RWPE2 (cell line): ENCODE results near the gene OR2AK2.
"Not testable (repeated sequence)": the region's sequence is repeated elsewhere in the genome, so short reads cannot be mapped to it uniquely, and the experiment has no call there.

Source experiments
- ATAC-seq: fragments of 200-7000 bp; cut with Tn5 transposase; 3 replicates; pipeline ENCODE4 v1.9.1; 2021; ENCODE audit warnings: low read depth
- DNase-seq: peaks from one replicate; pipeline ENCODE4 v3.0.0-alpha.2; 2020; ENCODE audit warnings: low spot score
- H3K27ac ChIP-seq: fragments of 450-650 bp; 2 replicates; pipeline ENCODE4 v1.5.1; 2017; ENCODE audit warnings: mild to moderate bottlenecking; ENCODE audit not compliant: poor library complexity, severe bottlenecking
- H3K27me3 ChIP-seq: fragments of 250-450 bp; sonication (Bioruptor Pico); 2 replicates; pipeline ENCODE4 v1.5.1; 2021; ENCODE audit warnings: mild to moderate bottlenecking, moderate library complexity; ENCODE audit not compliant: insufficient read depth, poor library complexity, severe bottlenecking
- H3K36me3 ChIP-seq: fragments of 250-450 bp; sonication (Bioruptor Pico); 2 replicates; pipeline ENCODE4 v1.5.1; 2020; ENCODE audit warnings: low read depth, mild to moderate bottlenecking, moderate library complexity
- H3K4me1 ChIP-seq: fragments of 250-450 bp; sonication (Bioruptor Pico); 2 replicates; pipeline ENCODE4 v1.5.1; 2021; ENCODE audit warnings: mild to moderate bottlenecking, moderate library complexity; ENCODE audit not compliant: insufficient read depth, poor library complexity, severe bottlenecking
- H3K4me3 ChIP-seq: fragments of 250-450 bp; sonication (Bioruptor Pico); 2 replicates; pipeline ENCODE4 v1.5.1; 2021; ENCODE audit warnings: mild to moderate bottlenecking, moderate library complexity; ENCODE audit not compliant: severe bottlenecking
- H3K9me3 ChIP-seq: fragments of 250-450 bp; sonication (Bioruptor Pico); 2 replicates; pipeline ENCODE4 v1.5.1; 2021; ENCODE audit warnings: mild to moderate bottlenecking, moderate library complexity; ENCODE audit not compliant: severe bottlenecking
- TF ChIP-seq, protein P1 (sequence below): fragments of 450-650 bp; IDR thresholded peaks from one replicate; pipeline ENCODE4 v1.5.1; 2017; ENCODE audit warnings: mild to moderate bottlenecking, moderate library complexity; ENCODE audit not compliant: poor library complexity, severe bottlenecking

Gene OR2AK2

DNA sequence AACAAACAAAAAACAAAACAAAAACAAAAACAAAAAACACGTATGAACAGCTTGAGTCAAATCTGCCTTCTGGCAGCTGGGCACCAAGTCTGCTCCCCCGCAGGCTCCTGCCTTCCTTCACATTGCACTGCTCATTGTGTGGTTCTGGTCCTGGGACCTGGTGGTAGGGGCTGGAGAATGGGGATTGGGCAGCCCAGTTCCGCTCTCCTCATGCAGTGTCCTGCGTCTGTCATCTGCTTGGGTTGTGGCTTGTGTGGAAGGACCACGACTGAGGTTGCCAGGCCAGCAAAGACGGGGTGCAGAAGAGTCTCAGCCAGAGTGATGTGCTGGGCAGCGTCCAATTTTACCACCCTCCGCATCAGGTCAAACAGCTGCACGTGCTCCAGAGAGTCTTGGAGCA is 29.3 kb upstream of the OR2AK2 start:
- Histone ChIP-seq H3K4me1 (no peaks in the 10 kb centered on the region), H3K27me3 (no peaks in the 10 kb centered on the region), H3K9me3 (peaks cover 3% of the 10 kb centered on the region), H3K36me3 (no peaks in the 10 kb centered on the region), H3K4me3 (no peak overlapping the region), H3K27ac (no peak overlapping the region)
- DNase-seq (no peak), ATAC-seq (no peak)
- TF ChIP-seq, protein P1, sequence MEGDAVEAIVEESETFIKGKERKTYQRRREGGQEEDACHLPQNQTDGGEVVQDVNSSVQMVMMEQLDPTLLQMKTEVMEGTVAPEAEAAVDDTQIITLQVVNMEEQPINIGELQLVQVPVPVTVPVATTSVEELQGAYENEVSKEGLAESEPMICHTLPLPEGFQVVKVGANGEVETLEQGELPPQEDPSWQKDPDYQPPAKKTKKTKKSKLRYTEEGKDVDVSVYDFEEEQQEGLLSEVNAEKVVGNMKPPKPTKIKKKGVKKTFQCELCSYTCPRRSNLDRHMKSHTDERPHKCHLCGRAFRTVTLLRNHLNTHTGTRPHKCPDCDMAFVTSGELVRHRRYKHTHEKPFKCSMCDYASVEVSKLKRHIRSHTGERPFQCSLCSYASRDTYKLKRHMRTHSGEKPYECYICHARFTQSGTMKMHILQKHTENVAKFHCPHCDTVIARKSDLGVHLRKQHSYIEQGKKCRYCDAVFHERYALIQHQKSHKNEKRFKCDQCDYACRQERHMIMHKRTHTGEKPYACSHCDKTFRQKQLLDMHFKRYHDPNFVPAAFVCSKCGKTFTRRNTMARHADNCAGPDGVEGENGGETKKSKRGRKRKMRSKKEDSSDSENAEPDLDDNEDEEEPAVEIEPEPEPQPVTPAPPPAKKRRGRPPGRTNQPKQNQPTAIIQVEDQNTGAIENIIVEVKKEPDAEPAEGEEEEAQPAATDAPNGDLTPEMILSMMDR: no peak

DNA sequence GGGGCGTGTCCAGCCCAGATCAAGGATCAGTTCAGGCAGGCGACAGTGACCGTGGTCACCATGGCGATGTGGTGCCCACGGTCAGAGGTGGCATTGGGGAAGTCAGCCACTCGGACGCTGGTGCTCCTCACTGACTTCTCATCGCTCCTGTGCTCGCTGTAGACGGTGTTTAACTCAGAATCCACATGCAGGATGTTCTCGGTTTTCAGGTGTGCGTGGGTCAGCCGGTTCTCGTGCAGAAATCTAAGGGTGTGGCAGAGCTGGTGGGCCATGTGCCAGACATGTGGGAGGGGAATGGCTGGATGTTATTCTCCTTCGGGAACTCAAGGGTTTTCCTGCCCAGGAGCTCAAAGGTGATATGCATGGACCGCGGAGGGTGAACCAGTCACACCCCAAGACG is 28.6 kb upstream of the OR2AK2 start:
- no peak for DNase-seq
- no peak overlapping the region for H3K27ac ChIP-seq
- H3K4me1 ChIP-seq: no peaks in the 10 kb centered on the region
- TF ChIP-seq, protein P1: no peak
- no peak overlapping the region for H3K4me3 ChIP-seq
- peaks cover 3% of the 10 kb centered on the region for H3K9me3 ChIP-seq
- H3K36me3 ChIP-seq: no peaks in the 10 kb centered on the region
- H3K27me3 ChIP-seq: no peaks in the 10 kb centered on the region
- no peak for ATAC-seq

- DNase-seq: peak; percentile 69
- TF ChIP-seq, protein P1: peak; percentile 19
- ATAC-seq, H3K27ac ChIP-seq, H3K27me3 ChIP-seq, H3K9me3 ChIP-seq, H3K4me1 ChIP-seq, H3K36me3 ChIP-seq, H3K4me3 ChIP-seq: not testable (repeated sequence)
These were observed 27.9 kb upstream of the OR2AK2 start for GRCh38 chr1:247936965-247937734.

GRCh38 chr1:247942624-247943023 is 22.4 kb upstream of the OR2AK2 start:
- ATAC-seq (no peak), DNase-seq (no peak)
- no peaks in the 10 kb centered on the region for H3K36me3 ChIP-seq
- H3K27ac ChIP-seq: no peak overlapping the region
- TF ChIP-seq, protein P1: no peak
- H3K27me3 ChIP-seq: no peaks in the 10 kb centered on the region
- peaks cover 3% of the 10 kb centered on the region for H3K9me3 ChIP-seq
- no peak overlapping the region for H3K4me3 ChIP-seq
- no peaks in the 10 kb centered on the region for H3K4me1 ChIP-seq

DNA sequence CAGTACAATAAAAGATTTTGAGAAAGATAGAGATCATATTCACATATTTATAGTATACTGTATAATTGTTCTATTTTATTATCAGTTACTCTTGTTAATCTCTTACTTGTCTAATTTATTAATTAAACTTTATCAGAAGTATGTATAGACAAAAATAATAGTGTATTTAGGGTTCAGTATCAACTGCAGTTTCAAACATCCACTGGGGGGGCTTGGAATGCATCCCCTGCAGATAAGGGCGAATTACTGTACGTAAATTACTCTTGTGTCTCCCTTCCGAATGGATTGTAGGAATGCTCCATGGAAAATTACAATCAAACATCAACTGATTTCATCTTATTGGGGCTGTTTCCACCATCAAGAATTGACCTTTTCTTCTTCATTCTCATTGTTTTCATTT is 16.5 kb upstream of the OR2AK2 start, which contains the start of gene OR2L8:
OR2L8 (plus strand) TSS at position 301 of the 400 bp plus-strand sequence; CDS start at position 301, 0 bp downstream.
- Histone ChIP-seq H3K9me3 (no peaks in the 10 kb centered on the region), H3K27ac (no peak within 1 kb of the TSS), H3K36me3 (no peaks in the 10 kb centered on the region), H3K4me3 (no peak within 1 kb of the TSS), H3K27me3 (no peaks in the 10 kb centered on the region), H3K4me1 (no peaks in the 10 kb centered on the region)
- DNase-seq (no peak), ATAC-seq (no peak)
- TF ChIP-seq, protein P1: no peak
